ENCODE results near the gene DKKL1.

DNA sequence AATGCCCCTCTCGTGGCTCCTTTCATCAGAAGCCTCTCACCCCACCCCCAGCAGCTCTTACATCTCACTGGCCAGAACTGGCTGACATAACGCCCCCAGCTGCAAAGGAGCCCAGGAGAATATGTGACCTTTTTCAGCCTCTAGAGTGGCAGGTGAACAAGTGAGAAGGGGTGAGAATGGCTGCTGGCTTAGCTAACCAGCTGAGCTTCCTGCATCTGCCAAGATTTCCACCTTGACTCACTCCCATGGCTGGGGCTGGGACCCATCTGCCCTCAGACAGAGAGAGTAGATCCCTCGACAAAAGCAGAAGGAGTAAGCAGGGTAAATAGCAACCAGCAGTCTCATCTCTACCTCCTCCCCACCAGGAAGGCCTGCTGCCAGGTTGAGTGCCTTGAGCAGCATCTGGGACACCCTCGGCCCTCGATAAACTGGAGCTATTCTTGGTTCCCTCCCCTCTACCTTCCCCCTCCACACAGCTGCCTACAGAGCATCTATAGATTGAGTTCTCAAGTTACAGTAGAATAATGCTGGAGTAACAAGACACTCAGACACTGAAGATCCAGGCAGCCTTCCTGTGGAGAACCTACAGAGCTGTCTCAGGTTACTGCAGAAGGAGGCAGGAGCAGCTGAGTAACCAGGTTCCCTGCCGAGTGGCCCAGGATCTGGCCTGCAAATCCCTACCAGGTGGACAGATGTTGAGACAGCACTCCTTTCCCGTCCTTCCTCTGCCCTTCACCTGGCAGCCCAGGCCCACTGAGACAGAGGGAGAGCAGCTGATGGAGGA lies 39.9 kb downstream of the DKKL1 start:
- TF ChIP-seq POLR2A (IDR thresholded peaks at IDR 0.05) (no peak), POLR2AphosphoS5 (IDR thresholded peaks at IDR 0.05) (no peak)
